ENCODE data around the gene LTN1.

Gene LTN1

DNA sequence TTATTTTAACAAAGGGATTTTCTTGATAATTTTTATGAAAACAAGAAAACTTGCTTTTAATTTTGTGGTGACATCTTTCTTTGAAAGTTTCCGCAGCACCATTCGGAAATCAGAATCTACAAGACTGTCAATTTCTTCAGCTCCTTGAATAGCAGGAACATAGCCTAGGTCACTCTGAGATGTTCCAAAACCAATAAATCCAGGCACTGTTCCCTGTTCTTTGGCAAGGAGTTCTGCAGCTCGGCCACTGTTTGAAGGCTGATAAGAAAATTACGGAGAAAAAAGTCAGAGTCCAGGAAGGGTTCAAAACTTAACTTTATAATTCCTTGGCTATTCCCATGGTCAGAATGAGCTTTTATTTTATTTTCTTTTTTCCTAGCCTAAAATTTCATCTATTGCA is 6.0 kb downstream of the LTN1 start:
- H3K27ac ChIP-seq (ENCODE audit: insufficient read depth, low read depth, low read length, poor library complexity, severe bottlenecking), result no peak overlapping the region
- 95 to 97% methylated on average over 4 of the region's 4 CpGs for WGBS, 2 experiments
- H3K27me3 ChIP-seq (ENCODE audit: control insufficient read depth, insufficient read depth, low read length, poor library complexity, severe bottlenecking), result no peaks in the 10 kb centered on the region
- no peaks in the 10 kb centered on the region for H3K9me3 ChIP-seq (ENCODE audit: control insufficient read depth, low read length)
- H3K4me1 ChIP-seq (ENCODE audit: control insufficient read depth, insufficient read depth, low read length), result no peaks in the 10 kb centered on the region
- H3K36me3 ChIP-seq (ENCODE audit: control insufficient read depth, insufficient read depth, low read length), result peaks cover 16% of the 10 kb centered on the region
- no peak overlapping the region for H3K4me3 ChIP-seq (ENCODE audit: insufficient read depth, low read depth, low read length)

DNA sequence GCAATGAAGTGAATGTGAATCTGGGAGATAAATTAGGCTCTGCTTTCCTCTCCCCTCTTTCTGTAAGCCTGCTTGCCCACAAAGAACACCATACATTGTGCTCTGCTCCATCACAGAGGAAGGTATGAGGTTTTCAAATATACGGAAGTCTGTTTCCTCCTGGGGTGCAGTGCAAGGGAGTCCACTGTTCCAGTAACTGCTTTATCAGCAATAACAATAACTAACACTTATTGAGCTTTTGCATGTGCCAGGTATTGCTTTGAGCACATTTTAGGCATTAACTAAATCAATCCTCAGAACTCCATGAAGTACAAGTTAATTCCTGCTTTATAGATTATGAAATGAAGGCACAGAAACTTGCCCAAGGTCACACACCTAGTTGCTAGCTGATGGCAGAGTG is 10.0 kb downstream of the LTN1 start:
- H3K9me3 ChIP-seq (ENCODE audit: control insufficient read depth, low read length), result no peaks in the 10 kb centered on the region
- no peak overlapping the region for H3K4me3 ChIP-seq (ENCODE audit: insufficient read depth, low read depth, low read length)
- peaks cover 21% of the 10 kb centered on the region for H3K36me3 ChIP-seq (ENCODE audit: control insufficient read depth, insufficient read depth, low read length)
- H3K4me1 ChIP-seq (ENCODE audit: control insufficient read depth, insufficient read depth, low read length), result no peaks in the 10 kb centered on the region
- no peaks in the 10 kb centered on the region for H3K27me3 ChIP-seq (ENCODE audit: control insufficient read depth, insufficient read depth, low read length, poor library complexity, severe bottlenecking)
- WGBS, 2 experiments, result 91 to 100% methylated on average over 1 of the region's 1 CpG
- H3K27ac ChIP-seq (ENCODE audit: insufficient read depth, low read depth, low read length, poor library complexity, severe bottlenecking), result no peak overlapping the region

DNA sequence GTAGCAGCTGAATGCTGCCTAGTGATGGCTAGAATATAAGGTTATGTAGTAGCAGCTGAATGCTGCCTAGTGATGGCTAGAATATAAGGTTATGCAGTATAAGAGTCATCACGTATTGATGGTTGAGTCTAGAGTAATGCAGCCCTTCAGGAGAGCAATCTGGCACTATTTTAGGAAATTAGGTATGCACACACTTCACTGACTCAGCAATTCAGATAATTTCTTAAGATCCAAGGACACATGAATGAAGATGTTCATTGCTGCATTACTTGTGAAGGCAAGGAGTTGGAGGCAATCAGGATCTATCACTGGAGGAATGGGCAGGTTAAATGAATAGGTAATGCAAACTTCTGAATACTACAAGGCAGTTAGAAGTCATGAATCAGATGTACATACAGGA is 13.6 kb downstream of the LTN1 start:
- peaks cover 21% of the 10 kb centered on the region for H3K36me3 ChIP-seq (ENCODE audit: control insufficient read depth, insufficient read depth, low read length)
- H3K27ac ChIP-seq (ENCODE audit: insufficient read depth, low read depth, low read length, poor library complexity, severe bottlenecking), result no peak overlapping the region
- 80 to 86% methylated on average over 1 of the region's 1 CpG for WGBS, 2 experiments
- H3K4me3 ChIP-seq (ENCODE audit: insufficient read depth, low read depth, low read length), result no peak overlapping the region
- H3K4me1 ChIP-seq (ENCODE audit: control insufficient read depth, insufficient read depth, low read length), result no peaks in the 10 kb centered on the region
- H3K27me3 ChIP-seq (ENCODE audit: control insufficient read depth, insufficient read depth, low read length, poor library complexity, severe bottlenecking), result no peaks in the 10 kb centered on the region
- H3K9me3 ChIP-seq (ENCODE audit: control insufficient read depth, low read length), result no peaks in the 10 kb centered on the region

DNA sequence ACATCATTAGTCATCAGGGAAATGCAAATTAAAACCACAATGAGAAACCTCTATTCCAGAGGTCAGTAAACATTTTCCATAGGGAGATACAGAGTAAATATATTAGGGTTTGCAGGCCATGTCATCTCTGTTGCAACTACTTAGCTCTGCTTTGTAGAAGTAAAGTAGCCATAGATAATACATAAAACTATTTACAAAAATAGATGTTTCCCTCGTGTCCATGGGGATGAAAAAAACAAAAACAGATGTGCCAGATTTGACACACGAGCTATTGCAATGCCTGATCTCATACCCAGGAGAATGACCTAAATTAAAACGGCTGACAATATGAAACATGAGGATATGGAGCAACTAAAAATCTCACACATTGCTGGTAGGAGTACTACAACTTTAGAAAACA is 17.3 kb downstream of the LTN1 start:
- Histone ChIP-seq H3K36me3 (ENCODE audit: control insufficient read depth, insufficient read depth, low read length) (peaks cover 9% of the 10 kb centered on the region), H3K27me3 (ENCODE audit: control insufficient read depth, insufficient read depth, low read length, poor library complexity, severe bottlenecking) (no peaks in the 10 kb centered on the region), H3K9me3 (ENCODE audit: control insufficient read depth, low read length) (no peaks in the 10 kb centered on the region), H3K4me1 (ENCODE audit: control insufficient read depth, insufficient read depth, low read length) (no peaks in the 10 kb centered on the region), H3K4me3 (ENCODE audit: insufficient read depth, low read depth, low read length) (no peak overlapping the region), H3K27ac (ENCODE audit: insufficient read depth, low read depth, low read length, poor library complexity, severe bottlenecking) (no peak overlapping the region)
- 88 to 96% methylated on average over 3 of the region's 3 CpGs for WGBS, 2 experiments

DNA sequence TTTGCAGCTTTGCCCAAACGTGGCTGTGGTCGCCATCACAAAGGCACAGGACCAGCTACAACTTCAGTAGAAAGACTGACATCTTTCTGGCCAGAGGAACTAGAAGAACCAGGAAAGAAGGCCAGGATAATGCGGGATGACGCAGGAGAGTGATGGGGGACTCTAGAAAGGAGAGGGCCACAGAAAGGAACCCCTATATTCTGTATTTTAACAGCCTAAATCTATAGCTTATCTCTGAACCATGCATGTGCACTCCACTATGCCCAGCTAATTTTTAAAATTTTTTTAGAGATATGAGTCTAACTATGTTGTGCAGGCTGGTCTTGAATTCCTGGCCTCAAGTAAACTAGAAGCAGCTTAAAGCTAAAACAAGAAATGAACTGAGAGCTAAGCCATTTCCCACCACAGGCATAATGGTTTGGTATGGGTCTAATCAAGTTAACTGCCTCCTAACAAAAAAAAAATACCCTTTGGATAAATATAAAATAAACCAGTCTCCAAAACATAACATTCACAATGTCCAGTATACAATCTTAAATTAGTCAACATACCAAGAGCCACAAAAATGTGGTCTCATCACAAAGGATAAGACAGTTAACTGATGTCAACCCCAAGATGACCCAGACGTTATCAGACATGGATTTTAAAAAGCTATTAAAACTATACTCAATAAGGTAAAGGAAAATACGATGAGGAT is 18.0 kb downstream of the LTN1 start:
- no peak overlapping the region for H3K27ac ChIP-seq (ENCODE audit: insufficient read depth, low read depth, low read length, poor library complexity, severe bottlenecking)
- H3K27me3 ChIP-seq (ENCODE audit: control insufficient read depth, insufficient read depth, low read length, poor library complexity, severe bottlenecking), result no peaks in the 10 kb centered on the region
- no peaks in the 10 kb centered on the region for H3K4me1 ChIP-seq (ENCODE audit: control insufficient read depth, insufficient read depth, low read length)
- H3K9me3 ChIP-seq (ENCODE audit: control insufficient read depth, low read length), result no peaks in the 10 kb centered on the region
- H3K4me3 ChIP-seq (ENCODE audit: insufficient read depth, low read depth, low read length), result no peak overlapping the region
- peaks cover 9% of the 10 kb centered on the region for H3K36me3 ChIP-seq (ENCODE audit: control insufficient read depth, insufficient read depth, low read length)
- WGBS, 2 experiments, result 90 to 95% methylated on average over 4 to 5 of the region's 6 CpGs

DNA sequence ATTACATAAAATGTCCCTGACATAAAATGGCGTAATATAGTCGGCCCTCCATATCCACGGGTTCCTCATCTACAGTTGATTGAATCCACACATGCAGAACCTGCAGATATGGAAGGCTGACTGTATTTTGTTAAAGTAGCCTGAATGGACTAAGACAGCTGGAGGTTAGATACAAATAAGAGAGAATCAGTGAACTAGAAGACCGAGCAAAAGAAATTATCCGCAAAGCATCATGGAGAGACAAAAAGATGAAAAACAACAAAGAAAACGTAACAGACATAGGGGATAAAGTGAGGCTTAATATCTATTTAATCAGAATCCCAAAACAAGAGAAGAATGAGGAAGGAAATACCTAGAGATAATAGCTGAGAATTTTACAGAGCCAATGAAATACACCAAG is 20.3 kb downstream of the LTN1 start:
- Histone ChIP-seq H3K4me1 (ENCODE audit: control insufficient read depth, insufficient read depth, low read length) (no peaks in the 10 kb centered on the region), H3K4me3 (ENCODE audit: insufficient read depth, low read depth, low read length) (no peak overlapping the region), H3K27ac (ENCODE audit: insufficient read depth, low read depth, low read length, poor library complexity, severe bottlenecking) (no peak overlapping the region), H3K9me3 (ENCODE audit: control insufficient read depth, low read length) (no peaks in the 10 kb centered on the region), H3K27me3 (ENCODE audit: control insufficient read depth, insufficient read depth, low read length, poor library complexity, severe bottlenecking) (no peaks in the 10 kb centered on the region), H3K36me3 (ENCODE audit: control insufficient read depth, insufficient read depth, low read length) (peaks cover 6% of the 10 kb centered on the region)
- WGBS, 2 experiments, result 97% methylated on average over 6 of the region's 6 CpGs

DNA sequence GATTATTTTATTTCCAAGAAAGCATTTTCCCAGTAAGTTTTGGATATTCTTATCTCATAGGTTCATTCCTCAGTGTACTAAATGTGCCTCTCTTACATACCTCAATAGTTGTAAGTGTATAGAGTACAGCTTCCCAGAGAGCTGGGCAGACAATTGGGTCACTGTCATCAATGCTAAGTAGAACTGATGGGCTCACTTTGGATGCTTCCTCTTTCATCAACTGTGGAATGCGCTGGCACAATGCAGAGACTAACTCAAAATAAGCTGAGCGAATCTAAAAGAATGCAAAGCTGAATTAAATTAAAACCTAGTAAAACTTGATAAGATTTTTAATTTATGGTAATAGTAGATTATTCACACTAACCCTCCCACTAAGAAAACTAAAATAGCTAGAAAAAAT is 21.5 kb downstream of the LTN1 start:
- peaks cover 15% of the 10 kb centered on the region for H3K36me3 ChIP-seq (ENCODE audit: control insufficient read depth, insufficient read depth, low read length)
- H3K9me3 ChIP-seq (ENCODE audit: control insufficient read depth, low read length), result no peaks in the 10 kb centered on the region
- H3K4me3 ChIP-seq (ENCODE audit: insufficient read depth, low read depth, low read length), result no peak overlapping the region
- no peaks in the 10 kb centered on the region for H3K4me1 ChIP-seq (ENCODE audit: control insufficient read depth, insufficient read depth, low read length)
- no peaks in the 10 kb centered on the region for H3K27me3 ChIP-seq (ENCODE audit: control insufficient read depth, insufficient read depth, low read length, poor library complexity, severe bottlenecking)
- 93 to 100% methylated on average over 1 to 2 of the region's 2 CpGs for WGBS, 2 experiments
- peak overlapping the region; percentile 70 for H3K27ac ChIP-seq (ENCODE audit: insufficient read depth, low read depth, low read length, poor library complexity, severe bottlenecking)

DNA sequence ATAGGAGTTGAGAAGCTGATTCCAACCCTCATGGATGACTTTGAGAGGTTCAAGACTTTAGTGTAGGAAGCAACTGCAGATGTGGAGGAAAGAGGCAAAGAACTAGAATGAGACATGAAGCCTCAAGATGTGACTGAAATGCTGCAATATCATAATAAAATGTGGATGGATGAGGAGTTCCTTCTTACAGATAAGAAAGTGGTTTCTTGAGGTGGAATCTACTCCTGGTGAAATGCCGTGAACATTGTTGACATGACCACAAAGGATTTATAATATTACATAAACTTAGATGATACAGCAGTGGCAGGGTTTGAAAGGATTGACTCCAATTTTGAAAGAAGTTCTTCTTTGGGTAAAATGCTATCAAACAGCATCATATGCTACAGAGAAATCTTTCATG is 28.8 kb downstream of the LTN1 start:
- WGBS, 2 experiments, result no CpG with 5 or more reads among the region's 1 CpG
- Histone ChIP-seq H3K4me3 (ENCODE audit: insufficient read depth, low read depth, low read length) (no peak overlapping the region), H3K9me3 (ENCODE audit: control insufficient read depth, low read length) (no peaks in the 10 kb centered on the region), H3K4me1 (ENCODE audit: control insufficient read depth, insufficient read depth, low read length) (no peaks in the 10 kb centered on the region), H3K27ac (ENCODE audit: insufficient read depth, low read depth, low read length, poor library complexity, severe bottlenecking) (no peak overlapping the region), H3K36me3 (ENCODE audit: control insufficient read depth, insufficient read depth, low read length) (peaks cover 12% of the 10 kb centered on the region), H3K27me3 (ENCODE audit: control insufficient read depth, insufficient read depth, low read length, poor library complexity, severe bottlenecking) (no peaks in the 10 kb centered on the region)

DNA sequence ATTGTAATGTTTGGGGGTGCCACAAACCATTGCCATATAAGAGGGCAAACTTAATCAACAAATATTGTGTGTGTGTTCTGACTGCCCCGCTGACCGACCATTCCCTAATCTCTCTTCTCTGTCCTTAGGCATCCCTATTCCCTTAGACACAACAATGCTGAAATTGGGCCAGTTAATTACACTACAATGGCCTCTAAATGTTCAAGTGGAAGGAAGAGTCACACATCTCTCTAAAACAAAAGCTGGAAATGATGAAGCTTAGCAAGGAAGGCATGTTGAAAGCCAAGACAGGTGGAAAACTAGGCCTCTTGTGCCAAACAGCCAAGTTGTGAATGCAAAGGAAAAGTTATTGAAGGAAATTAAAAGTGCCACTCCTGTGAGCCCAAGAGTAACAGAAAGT is 30.2 kb downstream of the LTN1 start:
- Histone ChIP-seq H3K36me3 (ENCODE audit: control insufficient read depth, insufficient read depth, low read length) (peaks cover 13% of the 10 kb centered on the region), H3K4me3 (ENCODE audit: insufficient read depth, low read depth, low read length) (no peak overlapping the region), H3K27me3 (ENCODE audit: control insufficient read depth, insufficient read depth, low read length, poor library complexity, severe bottlenecking) (no peaks in the 10 kb centered on the region), H3K9me3 (ENCODE audit: control insufficient read depth, low read length) (no peaks in the 10 kb centered on the region), H3K4me1 (ENCODE audit: control insufficient read depth, insufficient read depth, low read length) (no peaks in the 10 kb centered on the region), H3K27ac (ENCODE audit: insufficient read depth, low read depth, low read length, poor library complexity, severe bottlenecking) (no peak overlapping the region)
- WGBS, 2 experiments, result 67 to 100% methylated on average over 2 of the region's 2 CpGs

DNA sequence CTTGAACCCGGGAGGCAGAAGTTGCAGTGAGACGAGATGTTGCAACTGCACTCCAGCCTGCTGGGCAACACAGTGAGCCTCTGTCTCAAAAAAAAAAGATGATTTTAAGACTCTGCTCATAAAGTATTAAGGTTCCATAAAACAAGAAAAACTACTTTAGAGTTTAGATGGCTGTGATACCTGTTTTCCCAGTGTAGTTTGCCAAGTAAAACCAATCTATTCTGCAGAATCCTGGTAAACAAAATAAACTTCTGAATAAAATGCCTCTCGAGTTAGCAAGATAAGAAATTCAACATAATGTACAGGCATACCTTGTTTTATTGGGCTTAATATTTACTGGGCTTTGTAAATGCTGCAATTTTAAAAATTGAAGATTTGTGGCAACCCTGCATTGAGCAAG is 30.8 kb downstream of the LTN1 start:
- 95 to 97% methylated on average over 3 of the region's 3 CpGs for WGBS, 2 experiments
- H3K9me3 ChIP-seq (ENCODE audit: control insufficient read depth, low read length), result no peaks in the 10 kb centered on the region

DNA sequence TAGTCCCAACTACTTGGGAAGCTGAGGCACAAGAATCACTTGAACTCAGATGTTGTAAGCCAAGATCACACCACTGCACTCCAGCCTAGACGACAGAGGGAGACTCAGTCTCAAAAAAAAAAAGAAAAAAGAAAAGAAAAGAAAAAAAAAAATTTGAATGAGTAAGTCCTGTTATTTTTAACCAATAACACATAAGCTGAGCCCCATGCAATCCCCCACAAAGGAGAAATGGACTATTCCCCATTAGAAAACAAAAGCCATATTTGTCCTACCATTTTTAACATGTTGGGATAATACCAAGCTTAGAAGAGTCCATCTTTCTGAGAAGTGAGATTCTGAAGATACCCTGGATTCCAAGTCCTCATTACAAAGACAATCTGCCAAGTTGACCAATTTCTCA is 32.4 kb downstream of the LTN1 start:
- Histone ChIP-seq H3K27me3 (ENCODE audit: control insufficient read depth, insufficient read depth, low read length, poor library complexity, severe bottlenecking) (no peaks in the 10 kb centered on the region), H3K4me1 (ENCODE audit: control insufficient read depth, insufficient read depth, low read length) (no peaks in the 10 kb centered on the region), H3K27ac (ENCODE audit: insufficient read depth, low read depth, low read length, poor library complexity, severe bottlenecking) (no peak overlapping the region), H3K4me3 (ENCODE audit: insufficient read depth, low read depth, low read length) (no peak overlapping the region), H3K9me3 (ENCODE audit: control insufficient read depth, low read length) (no peaks in the 10 kb centered on the region), H3K36me3 (ENCODE audit: control insufficient read depth, insufficient read depth, low read length) (peaks cover 3% of the 10 kb centered on the region)
- 100% methylated on average over 1 of the region's 1 CpG; no CpG with 5 or more reads in 1 of the 2 experiments for WGBS, 2 experiments

More for the DNA sequence above, 30.8 kb downstream of the LTN1 start:
- H3K27ac ChIP-seq (ENCODE audit: insufficient read depth, low read depth, low read length, poor library complexity, severe bottlenecking), result no peak overlapping the region
- no peak overlapping the region for H3K4me3 ChIP-seq (ENCODE audit: insufficient read depth, low read depth, low read length)
- H3K27me3 ChIP-seq (ENCODE audit: control insufficient read depth, insufficient read depth, low read length, poor library complexity, severe bottlenecking), result no peaks in the 10 kb centered on the region
- no peaks in the 10 kb centered on the region for H3K4me1 ChIP-seq (ENCODE audit: control insufficient read depth, insufficient read depth, low read length)
- H3K36me3 ChIP-seq (ENCODE audit: control insufficient read depth, insufficient read depth, low read length), result peaks cover 8% of the 10 kb centered on the region

All from ectodermal cell (in vitro differentiated cells).